A673 (cell line): ENCODE measurements around the gene NPC1L1.

Experiments used
- EZH2 ChIP-seq: fragments of 200-600 bp; sonication (generic); IDR thresholded peaks from 2 replicates; pipeline ENCODE4 v1.6.1; 2017; ENCODE audit warnings: borderline replicate concordance, low read depth, mild to moderate bottlenecking, mixed read lengths, antibody characterized with exemption, low read length; ENCODE audit not compliant: poor library complexity, severe bottlenecking
- TF ChIP-seq, protein P1 (sequence below): fragments of 300-800, 200-600 bp; sonication (generic); conservative IDR thresholded peaks from 2 replicates; pipeline ENCODE4 v1.5.1; 2017; ENCODE audit warnings: low read depth, mild to moderate bottlenecking, antibody characterized with exemption, low read length, moderate library complexity, mixed read lengths

DNA sequence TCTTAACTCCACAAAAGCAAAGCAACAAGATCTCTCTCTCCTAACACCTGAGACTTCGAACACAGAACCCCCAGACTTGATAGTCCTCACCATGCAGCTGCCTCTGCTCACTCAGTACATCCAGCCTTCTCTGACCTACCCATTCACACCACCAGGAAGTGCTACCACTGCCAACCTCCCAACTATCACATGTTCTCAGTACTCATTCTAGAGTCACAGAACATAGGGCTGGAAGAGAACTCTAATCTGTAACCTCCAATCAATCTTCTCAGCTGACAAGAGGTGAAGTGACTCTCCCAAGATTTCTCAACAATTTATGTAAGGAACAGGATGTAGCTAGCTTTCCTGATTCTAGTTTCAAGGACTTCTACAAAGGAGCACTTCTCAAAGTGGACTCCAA lies 54.4 kb downstream of the NPC1L1 start:
- TF ChIP-seq, protein P1, sequence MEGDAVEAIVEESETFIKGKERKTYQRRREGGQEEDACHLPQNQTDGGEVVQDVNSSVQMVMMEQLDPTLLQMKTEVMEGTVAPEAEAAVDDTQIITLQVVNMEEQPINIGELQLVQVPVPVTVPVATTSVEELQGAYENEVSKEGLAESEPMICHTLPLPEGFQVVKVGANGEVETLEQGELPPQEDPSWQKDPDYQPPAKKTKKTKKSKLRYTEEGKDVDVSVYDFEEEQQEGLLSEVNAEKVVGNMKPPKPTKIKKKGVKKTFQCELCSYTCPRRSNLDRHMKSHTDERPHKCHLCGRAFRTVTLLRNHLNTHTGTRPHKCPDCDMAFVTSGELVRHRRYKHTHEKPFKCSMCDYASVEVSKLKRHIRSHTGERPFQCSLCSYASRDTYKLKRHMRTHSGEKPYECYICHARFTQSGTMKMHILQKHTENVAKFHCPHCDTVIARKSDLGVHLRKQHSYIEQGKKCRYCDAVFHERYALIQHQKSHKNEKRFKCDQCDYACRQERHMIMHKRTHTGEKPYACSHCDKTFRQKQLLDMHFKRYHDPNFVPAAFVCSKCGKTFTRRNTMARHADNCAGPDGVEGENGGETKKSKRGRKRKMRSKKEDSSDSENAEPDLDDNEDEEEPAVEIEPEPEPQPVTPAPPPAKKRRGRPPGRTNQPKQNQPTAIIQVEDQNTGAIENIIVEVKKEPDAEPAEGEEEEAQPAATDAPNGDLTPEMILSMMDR, result no peak
- TF ChIP-seq EZH2, result no peak
